HG03520 (cell line): Measurements from ENCODE around the gene SLC5A9.

Experiments used
- ATAC-seq: cut with Tn5 transposase; IDR thresholded peaks from one replicate; pipeline ENCODE4 v1.9.1; 2021; ENCODE audit warnings: mild to moderate bottlenecking, moderate library complexity; ENCODE audit not compliant: unreplicated experiment

Gene SLC5A9

GRCh38 chr1:48222501-48223242 lies at the start of gene SLC5A9:
Gene SLC5A9, plus strand, starts transcription at chr1:48222716. Its CDS starts 21 bp downstream, at chr1:48222737.
- ATAC-seq: no peak

GRCh38 chr1:48175116-48175515 lies 47.4 kb upstream of the SLC5A9 start:
- no peak for ATAC-seq

- ATAC-seq: no peak
These were observed 45.3 kb upstream of the SLC5A9 start for GRCh38 chr1:48177257-48177656.

- ATAC-seq: no peak
These were observed 40.7 kb upstream of the SLC5A9 start for GRCh38 chr1:48181669-48182367.

- ATAC-seq: peak; percentile 69
These were observed 40.1 kb upstream of the SLC5A9 start for GRCh38 chr1:48182439-48182838.

GRCh38 chr1:48186306-48186839 lies 36.1 kb upstream of the SLC5A9 start:
- ATAC-seq: no peak

GRCh38 chr1:48187969-48188563 lies 34.5 kb upstream of the SLC5A9 start:
- ATAC-seq: no peak

GRCh38 chr1:48190881-48191280 lies 31.6 kb upstream of the SLC5A9 start:
- no peak for ATAC-seq

GRCh38 chr1:48194801-48195200 lies 27.7 kb upstream of the SLC5A9 start:
- ATAC-seq: no peak

- no peak for ATAC-seq
These were observed 26.3 kb upstream of the SLC5A9 start for GRCh38 chr1:48196237-48196636.

GRCh38 chr1:48198970-48199369 lies 23.5 kb upstream of the SLC5A9 start:
- ATAC-seq: no peak

GRCh38 chr1:48200166-48200900 lies 22.2 kb upstream of the SLC5A9 start:
- no peak for ATAC-seq

- ATAC-seq: peak; percentile 65
These were observed 20.3 kb upstream of the SLC5A9 start for GRCh38 chr1:48202030-48202752.

- ATAC-seq: peak; percentile 61
These were observed 19.1 kb upstream of the SLC5A9 start for GRCh38 chr1:48203287-48203900.

GRCh38 chr1:48205522-48205921 lies 17.0 kb upstream of the SLC5A9 start:
- no peak for ATAC-seq

- ATAC-seq: no peak
These were observed 16.1 kb upstream of the SLC5A9 start for GRCh38 chr1:48206371-48206770.

- no peak for ATAC-seq
These were observed 15.4 kb upstream of the SLC5A9 start for GRCh38 chr1:48207131-48207530.

GRCh38 chr1:48207536-48208075 lies 14.9 kb upstream of the SLC5A9 start:
- ATAC-seq: no peak

GRCh38 chr1:48208251-48208650 lies 14.3 kb upstream of the SLC5A9 start:
- no peak for ATAC-seq

GRCh38 chr1:48208652-48209051 lies 13.9 kb upstream of the SLC5A9 start:
- no peak for ATAC-seq
